ENCODE data around the gene FCRLB.
"Not testable (repeated sequence)": the region's sequence is repeated elsewhere in the genome, so short reads cannot be mapped to it uniquely, and the experiment has no call there.

FCRLB gene

GRCh38 chr1:161719325-161719611 lies 2.1 kb upstream of the FCRLB start:
- DNase-seq (ENCODE audit: low spot score) = no peak

- DNase-seq (ENCODE audit: low spot score) = peak; percentile 39
Measured at GRCh38 chr1:161720422-161720821, 922 bp upstream of the FCRLB start.

- no peak for DNase-seq (ENCODE audit: low spot score)
Measured at GRCh38 chr1:161721738-161722343, 497 bp downstream of the FCRLB start.

GRCh38 chr1:161722406-161722805 lies 1.1 kb downstream of the FCRLB start:
- DNase-seq (ENCODE audit: low spot score) = no peak

- DNase-seq (ENCODE audit: low spot score) = no peak
Measured at GRCh38 chr1:161723459-161724141, 2.3 kb downstream of the FCRLB start.

GRCh38 chr1:161725258-161725907 lies 4.0 kb downstream of the FCRLB start:
- DNase-seq (ENCODE audit: low spot score) = not testable (repeated sequence)

- DNase-seq (ENCODE audit: low spot score) = peak; percentile 73
Measured at GRCh38 chr1:161725908-161726472, 4.6 kb downstream of the FCRLB start.

GRCh38 chr1:161726473-161727255 lies 5.3 kb downstream of the FCRLB start:
- DNase-seq (ENCODE audit: low spot score) = peak; percentile 86

GRCh38 chr1:161727256-161727924 lies 6.0 kb downstream of the FCRLB start:
- DNase-seq (ENCODE audit: low spot score) = peak; percentile 67

GRCh38 chr1:161728376-161729226 lies 7.3 kb downstream of the FCRLB start:
- no peak for DNase-seq (ENCODE audit: low spot score)

GRCh38 chr1:161730050-161730564 lies 8.8 kb downstream of the FCRLB start:
- DNase-seq (ENCODE audit: low spot score) = no peak

GRCh38 chr1:161731241-161731640 lies 9.9 kb downstream of the FCRLB start:
- DNase-seq (ENCODE audit: low spot score) = no peak

GRCh38 chr1:161731981-161732718 lies 10.8 kb downstream of the FCRLB start:
- no peak for DNase-seq (ENCODE audit: low spot score)

- no peak for DNase-seq (ENCODE audit: low spot score)
Measured at GRCh38 chr1:161733526-161733925, 12.2 kb downstream of the FCRLB start.

- DNase-seq (ENCODE audit: low spot score) = no peak
Measured at GRCh38 chr1:161735837-161736236, 14.5 kb downstream of the FCRLB start.

GRCh38 chr1:161736335-161736969 lies 15.1 kb downstream of the FCRLB start:
- DNase-seq (ENCODE audit: low spot score) = no peak

- DNase-seq (ENCODE audit: low spot score) = no peak
Measured at GRCh38 chr1:161737625-161738024, 16.3 kb downstream of the FCRLB start.

- peak; percentile 83 for DNase-seq (ENCODE audit: low spot score)
Measured at GRCh38 chr1:161738627-161739287, 17.4 kb downstream of the FCRLB start.
